PC-3 (cell line): ENCODE data around the gene CLSTN1.

Experiments
- EZH2 ChIP-seq: fragments of 300-600 bp; sonication (generic); IDR thresholded peaks from one replicate; pipeline ENCODE4 v1.6.1; 2017; ENCODE audit warnings: antibody characterized with exemption, mild to moderate bottlenecking, low read length; ENCODE audit not compliant: unreplicated experiment
- TF ChIP-seq, protein P1 (sequence below): fragments of 300-600 bp; sonication (generic); conservative IDR thresholded peaks from 2 replicates; pipeline ENCODE4 v1.5.1; 2017; ENCODE audit warnings: antibody characterized with exemption, low read depth, mild to moderate bottlenecking, low read length

DNA sequence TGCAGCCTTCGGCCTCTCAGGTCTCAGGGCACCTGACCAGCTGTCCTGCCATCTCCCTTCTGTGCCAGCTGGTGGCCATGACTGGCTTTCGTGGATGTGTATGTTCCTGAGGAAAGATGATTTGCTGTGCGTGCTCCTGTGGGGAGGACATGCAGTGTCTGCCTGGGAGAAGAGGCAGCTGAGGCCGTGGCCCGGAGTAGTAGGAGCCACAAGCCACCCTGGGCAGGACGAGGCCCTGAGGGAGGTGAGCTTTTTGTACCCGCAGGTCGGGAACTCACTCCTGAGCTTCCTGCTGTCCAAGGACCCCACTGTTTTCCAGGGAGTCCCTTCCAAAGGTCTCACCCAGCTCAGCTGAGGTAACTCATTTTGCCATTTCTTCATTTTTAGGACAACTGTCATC, 113.7 kb downstream of the CLSTN1 start:
- TF ChIP-seq, protein P1, sequence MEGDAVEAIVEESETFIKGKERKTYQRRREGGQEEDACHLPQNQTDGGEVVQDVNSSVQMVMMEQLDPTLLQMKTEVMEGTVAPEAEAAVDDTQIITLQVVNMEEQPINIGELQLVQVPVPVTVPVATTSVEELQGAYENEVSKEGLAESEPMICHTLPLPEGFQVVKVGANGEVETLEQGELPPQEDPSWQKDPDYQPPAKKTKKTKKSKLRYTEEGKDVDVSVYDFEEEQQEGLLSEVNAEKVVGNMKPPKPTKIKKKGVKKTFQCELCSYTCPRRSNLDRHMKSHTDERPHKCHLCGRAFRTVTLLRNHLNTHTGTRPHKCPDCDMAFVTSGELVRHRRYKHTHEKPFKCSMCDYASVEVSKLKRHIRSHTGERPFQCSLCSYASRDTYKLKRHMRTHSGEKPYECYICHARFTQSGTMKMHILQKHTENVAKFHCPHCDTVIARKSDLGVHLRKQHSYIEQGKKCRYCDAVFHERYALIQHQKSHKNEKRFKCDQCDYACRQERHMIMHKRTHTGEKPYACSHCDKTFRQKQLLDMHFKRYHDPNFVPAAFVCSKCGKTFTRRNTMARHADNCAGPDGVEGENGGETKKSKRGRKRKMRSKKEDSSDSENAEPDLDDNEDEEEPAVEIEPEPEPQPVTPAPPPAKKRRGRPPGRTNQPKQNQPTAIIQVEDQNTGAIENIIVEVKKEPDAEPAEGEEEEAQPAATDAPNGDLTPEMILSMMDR: no peak
- no peak for TF ChIP-seq EZH2
